Endodermal cell (in vitro differentiated cells): ENCODE data around the gene IGSF21. TPM values are rescaled to one million over a fixed set of nuclear protein-coding genes. Genes with fewer than 3 reads are reported as not detected.

Source experiments
- DNase-seq: peaks from one replicate; pipeline ENCODE4 v3.0.0-alpha.2; 2017
- H3K27ac ChIP-seq: 2 replicates; pipeline ENCODE4 v1.5.1; 2013; ENCODE audit warnings: mild to moderate bottlenecking, low read depth, low read length, moderate library complexity
- H3K27me3 ChIP-seq: 2 replicates; pipeline ENCODE4 v1.6.1; 2013; ENCODE audit warnings: mild to moderate bottlenecking, low read length, moderate library complexity; ENCODE audit not compliant: insufficient read depth, control insufficient read depth, poor library complexity, severe bottlenecking
- H3K36me3 ChIP-seq: 2 replicates; pipeline ENCODE4 v1.7.0; 2013; ENCODE audit warnings: mild to moderate bottlenecking, low read length, moderate library complexity; ENCODE audit not compliant: control insufficient read depth, insufficient read depth
- H3K4me1 ChIP-seq: one replicate; pipeline ENCODE4 v1.7.0; 2013; ENCODE audit warnings: low read length; ENCODE audit not compliant: control insufficient read depth, insufficient read depth
- H3K4me3 ChIP-seq: 2 replicates; pipeline ENCODE4 v1.5.1; 2013; ENCODE audit warnings: mild to moderate bottlenecking, low read length, moderate library complexity
- H3K9ac ChIP-seq: 2 replicates; pipeline ENCODE4 v1.6.1; 2013; ENCODE audit warnings: mild to moderate bottlenecking, low read length, moderate library complexity; ENCODE audit not compliant: poor library complexity, severe bottlenecking; ENCODE audit errors: extremely low read depth
- H3K9me3 ChIP-seq: 2 replicates; pipeline ENCODE4 v1.6.1; 2013; ENCODE audit warnings: mild to moderate bottlenecking, low read length, moderate library complexity; ENCODE audit not compliant: control insufficient read depth
- H3K27ac Mint-ChIP-seq: 2 replicates; pipeline ENCODE4 v1.8.0; 2020; ENCODE audit warnings: mixed read lengths
- H3K27me3 Mint-ChIP-seq: 2 replicates; pipeline ENCODE4 v1.8.0; 2021; ENCODE audit warnings: mild to moderate bottlenecking, mixed read lengths; ENCODE audit not compliant: insufficient read depth
- H3K36me3 Mint-ChIP-seq: 2 replicates; pipeline ENCODE4 v1.8.0; 2020; ENCODE audit warnings: low read depth, mixed read lengths
- H3K4me1 Mint-ChIP-seq: 2 replicates; pipeline ENCODE4 v1.8.0; 2020; ENCODE audit warnings: mixed read lengths
- H3K4me3 Mint-ChIP-seq: 2 replicates; pipeline ENCODE4 v1.8.0; 2020; ENCODE audit warnings: mild to moderate bottlenecking, moderate library complexity, mixed read lengths
- H3K9me3 Mint-ChIP-seq: 2 replicates; pipeline ENCODE4 v1.8.0; 2020; ENCODE audit warnings: mild to moderate bottlenecking, mixed read lengths
- CTCF ChIP-seq: fragments of 200-600 bp; sonication (generic); conservative IDR thresholded peaks from 2 replicates; pipeline ENCODE4 v1.5.0; 2021; ENCODE audit warnings: antibody characterized with exemption, mild to moderate bottlenecking
- WGBS, 2 experiments: methylation state at CpG; one replicate each; pipeline versions ENCODE4 v1.1.5 to v1.1.7; 2013; ENCODE audit warnings: missing lambda C conversion rate in 2 of 2, mixed read lengths in 1 of 2; ENCODE audit not compliant: insufficient coverage in 1 of 2, insufficient read length in 1 of 2; 5-methylcytosine and 5-hydroxymethylcytosine counted together
- total RNA-seq, 2 donors: library from RNA; stranded (reverse); fragmentation: NEBNext Ultra II Directional in 1 of 2; extraction: Animal tissue kit (Norgen Biotek cat#: 25700) in 1 of 2; gene quantifications; 2 replicates in 1 of 2; 3 replicates in 1 of 2; pipeline ENCODE4 v1.2.1, GENCODE V29; 2021

The IGSF21 gene
- total RNA-seq, 2 donors from 2014 or later, result 1.3 to 1.7 TPM

- peaks cover 39% of the 10 kb centered on the region for H3K27me3 Mint-ChIP-seq
These were observed 14.0 kb upstream of the IGSF21 start for GRCh38 chr1:18093646-18094045.

GRCh38 chr1:18094096-18094495, 13.5 kb upstream of the IGSF21 start:
- peaks cover 17% of the 10 kb centered on the region for H3K9me3 Mint-ChIP-seq
- no peak overlapping the region for H3K4me3 ChIP-seq
- DNase-seq, result no peak
- no peak overlapping the region for H3K27ac ChIP-seq
- H3K36me3 Mint-ChIP-seq, result no peaks in the 10 kb centered on the region
- H3K9me3 ChIP-seq, result peaks cover 10% of the 10 kb centered on the region
- H3K9ac ChIP-seq, result no peak overlapping the region
- WGBS, 2 experiments, result 93% methylated on average over 1 of the region's 1 CpG; no CpG with 5 or more reads in 1 of the 2 experiments
- peaks cover 13% of the 10 kb centered on the region for H3K4me1 ChIP-seq
- peaks cover 41% of the 10 kb centered on the region for H3K27me3 Mint-ChIP-seq
- H3K36me3 ChIP-seq, result no peaks in the 10 kb centered on the region
- peaks cover 17% of the 10 kb centered on the region for H3K27me3 ChIP-seq
- no peak for TF ChIP-seq CTCF
- H3K27ac Mint-ChIP-seq, result no peak overlapping the region
- no peak overlapping the region for H3K4me3 Mint-ChIP-seq
- H3K4me1 Mint-ChIP-seq, result peaks cover 41% of the 10 kb centered on the region

More at GRCh38 chr1:18093646-18094045, 14.0 kb upstream of the IGSF21 start:
- H3K27ac ChIP-seq, result no peak overlapping the region
- H3K9me3 ChIP-seq, result peaks cover 10% of the 10 kb centered on the region
- no peaks in the 10 kb centered on the region for H3K36me3 ChIP-seq
- H3K4me1 ChIP-seq, result peaks cover 13% of the 10 kb centered on the region
- Mint-ChIP-seq H3K4me1 (peaks cover 37% of the 10 kb centered on the region), H3K27ac (no peak overlapping the region), H3K36me3 (no peaks in the 10 kb centered on the region), H3K9me3 (peaks cover 17% of the 10 kb centered on the region), H3K4me3 (no peak overlapping the region)
- peaks cover 17% of the 10 kb centered on the region for H3K27me3 ChIP-seq
- DNase-seq, result no peak
- TF ChIP-seq CTCF, result no peak
- H3K9ac ChIP-seq, result no peak overlapping the region
- no peak overlapping the region for H3K4me3 ChIP-seq
- 99 to 100% methylated on average over 2 of the region's 2 CpGs for WGBS, 2 experiments

GRCh38 chr1:18097206-18097605, 10.4 kb upstream of the IGSF21 start:
- Mint-ChIP-seq H3K27ac (no peak overlapping the region), H3K36me3 (no peaks in the 10 kb centered on the region), H3K9me3 (peaks cover 17% of the 10 kb centered on the region)

More at GRCh38 chr1:18097206-18097605, 10.4 kb upstream of the IGSF21 start:
- no peak overlapping the region for H3K27ac ChIP-seq
- H3K9ac ChIP-seq, result no peak overlapping the region
- H3K36me3 ChIP-seq, result no peaks in the 10 kb centered on the region
- H3K4me1 ChIP-seq, result peaks cover 5% of the 10 kb centered on the region
- peaks cover 40% of the 10 kb centered on the region for H3K27me3 ChIP-seq
- Mint-ChIP-seq H3K27me3 (peaks cover 51% of the 10 kb centered on the region), H3K4me1 (peaks cover 30% of the 10 kb centered on the region), H3K4me3 (no peak overlapping the region)
- H3K9me3 ChIP-seq, result peaks cover 10% of the 10 kb centered on the region
- TF ChIP-seq CTCF, result no peak
- no peak for DNase-seq
- no peak overlapping the region for H3K4me3 ChIP-seq
